ENCODE measurements around the gene SMAD7.

DNA sequence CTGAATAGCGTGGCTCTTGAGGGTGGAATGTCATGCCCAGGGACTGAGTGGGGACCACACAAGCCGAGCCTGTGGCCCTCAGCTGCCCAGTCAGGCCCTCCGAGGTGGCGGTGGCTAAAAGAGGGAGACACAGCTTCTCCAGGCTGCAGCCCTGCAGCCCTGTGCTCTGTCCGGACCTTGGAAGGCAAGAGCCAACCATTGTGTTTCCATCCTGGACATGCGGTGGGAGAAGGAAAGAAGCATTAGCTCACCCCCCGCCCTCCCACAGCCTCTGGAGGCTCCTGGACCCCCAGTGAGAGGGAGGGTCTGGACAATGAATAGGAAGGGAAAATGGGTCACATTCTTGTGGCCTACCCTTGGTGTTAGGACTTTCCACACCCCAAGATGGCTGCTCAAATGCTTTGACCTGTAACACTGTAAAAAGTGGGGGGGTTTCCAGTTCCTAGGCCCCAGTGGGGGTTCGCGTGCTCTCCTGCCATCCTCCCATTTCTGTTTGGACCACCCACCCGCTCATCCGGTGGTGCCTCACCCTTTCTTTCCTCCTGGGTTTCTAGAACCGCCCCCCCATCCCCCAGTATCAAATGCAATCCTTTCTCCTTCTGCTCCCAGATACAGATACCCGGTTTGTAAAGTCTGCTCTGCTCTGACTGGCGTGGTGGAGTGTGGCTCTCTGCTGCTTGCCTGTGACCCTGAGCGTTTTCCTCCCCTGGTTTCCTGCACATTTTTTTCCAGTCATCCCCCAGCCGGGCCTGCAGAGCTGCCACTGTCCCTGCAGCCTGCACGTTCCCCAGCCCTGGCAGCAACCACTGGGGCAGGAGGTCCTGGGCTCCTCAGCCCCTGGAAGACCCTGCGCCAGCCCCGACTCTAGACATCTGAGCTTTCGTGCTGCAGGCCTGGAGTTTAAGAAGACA lies 36.3 kb upstream of the SMAD7 start:
- TF ChIP-seq POLR2A (IDR thresholded peaks at IDR 0.05) = no peak
- TF ChIP-seq, protein P1, sequence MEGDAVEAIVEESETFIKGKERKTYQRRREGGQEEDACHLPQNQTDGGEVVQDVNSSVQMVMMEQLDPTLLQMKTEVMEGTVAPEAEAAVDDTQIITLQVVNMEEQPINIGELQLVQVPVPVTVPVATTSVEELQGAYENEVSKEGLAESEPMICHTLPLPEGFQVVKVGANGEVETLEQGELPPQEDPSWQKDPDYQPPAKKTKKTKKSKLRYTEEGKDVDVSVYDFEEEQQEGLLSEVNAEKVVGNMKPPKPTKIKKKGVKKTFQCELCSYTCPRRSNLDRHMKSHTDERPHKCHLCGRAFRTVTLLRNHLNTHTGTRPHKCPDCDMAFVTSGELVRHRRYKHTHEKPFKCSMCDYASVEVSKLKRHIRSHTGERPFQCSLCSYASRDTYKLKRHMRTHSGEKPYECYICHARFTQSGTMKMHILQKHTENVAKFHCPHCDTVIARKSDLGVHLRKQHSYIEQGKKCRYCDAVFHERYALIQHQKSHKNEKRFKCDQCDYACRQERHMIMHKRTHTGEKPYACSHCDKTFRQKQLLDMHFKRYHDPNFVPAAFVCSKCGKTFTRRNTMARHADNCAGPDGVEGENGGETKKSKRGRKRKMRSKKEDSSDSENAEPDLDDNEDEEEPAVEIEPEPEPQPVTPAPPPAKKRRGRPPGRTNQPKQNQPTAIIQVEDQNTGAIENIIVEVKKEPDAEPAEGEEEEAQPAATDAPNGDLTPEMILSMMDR (IDR thresholded peaks at IDR 0.05) = no peak
